MCF 10A (cell line): ENCODE measurements around the gene CIDEB. TPM values are rescaled to one million over a fixed set of nuclear protein-coding genes. Genes with fewer than 3 reads are reported as not detected.

ENCODE experiments used
- BruUV-seq: library from RNA; stranded (reverse); fragments of 400-500 nt; replicated peaks from 2 replicates; lab custom pipeline; 2021; lab: Mats Ljungman, UMichigan
- CTCF ChIA-PET: fragments of 300-600 bp; sonication (Branson Sonifier 250); formaldehyde crosslinking; extraction: SDS; loops from one replicate; lab custom pipeline; 2021; ENCODE audit warnings: antibody characterized with exemption, inconsistent platforms; lab: Yijun Ruan, JAX
- POLR2A ChIA-PET: fragments of 300-600, 350-650 bp; sonication (Branson Sonifier 250); formaldehyde crosslinking; extraction: SDS; loops from one replicate; lab custom pipeline; 2020; ENCODE audit warnings: antibody characterized with exemption, inconsistent platforms; lab: Yijun Ruan, JAX
- DNase-seq: peaks from one replicate; pipeline ENCODE4 v3.0.0-alpha.2; 2018; ENCODE audit not compliant: unreplicated experiment
- H3K27ac Mint-ChIP-seq: one replicate; pipeline ENCODE4 v1.8.0; 2022; ENCODE audit warnings: mild to moderate bottlenecking, low read depth, mixed read lengths; ENCODE audit not compliant: unreplicated experiment
- H3K27me3 Mint-ChIP-seq: one replicate; pipeline ENCODE4 v1.8.0; 2022; ENCODE audit warnings: mixed read lengths; ENCODE audit not compliant: insufficient read depth, unreplicated experiment
- H3K36me3 Mint-ChIP-seq: one replicate; pipeline ENCODE4 v1.8.0; 2022; ENCODE audit warnings: mild to moderate bottlenecking, moderate library complexity, mixed read lengths; ENCODE audit not compliant: insufficient read depth, unreplicated experiment
- H3K4me1 Mint-ChIP-seq: one replicate; pipeline ENCODE4 v1.8.0; 2022; ENCODE audit warnings: mixed read lengths; ENCODE audit not compliant: insufficient read depth, unreplicated experiment
- H3K4me3 Mint-ChIP-seq: one replicate; pipeline ENCODE4 v1.8.0; 2022; ENCODE audit warnings: mild to moderate bottlenecking, moderate library complexity, mixed read lengths; ENCODE audit not compliant: unreplicated experiment
- H3K9me3 Mint-ChIP-seq: one replicate; pipeline ENCODE4 v1.8.0; 2022; ENCODE audit warnings: mixed read lengths; ENCODE audit not compliant: unreplicated experiment
- CTCF ChIP-seq: fragments of 200-600 bp; IDR thresholded peaks from one replicate; pipeline ENCODE4 v1.8.0; 2022; ENCODE audit warnings: antibody characterized with exemption, mild to moderate bottlenecking; ENCODE audit not compliant: unreplicated experiment
- intact Hi-C: fragments of 100-400 bp; cut with micrococcal nuclease; formaldehyde crosslinking; loops from 2 replicates; pipeline ENCODE4 v1.14.1; 2022
- total RNA-seq: library from RNA; stranded (reverse); gene quantifications from 2 replicates; pipeline ENCODE4 v1.2.3, GENCODE V29; 2022

CIDEB gene
- total RNA-seq, 1 experiment from 2014 or later: 1.3 TPM

DNA sequence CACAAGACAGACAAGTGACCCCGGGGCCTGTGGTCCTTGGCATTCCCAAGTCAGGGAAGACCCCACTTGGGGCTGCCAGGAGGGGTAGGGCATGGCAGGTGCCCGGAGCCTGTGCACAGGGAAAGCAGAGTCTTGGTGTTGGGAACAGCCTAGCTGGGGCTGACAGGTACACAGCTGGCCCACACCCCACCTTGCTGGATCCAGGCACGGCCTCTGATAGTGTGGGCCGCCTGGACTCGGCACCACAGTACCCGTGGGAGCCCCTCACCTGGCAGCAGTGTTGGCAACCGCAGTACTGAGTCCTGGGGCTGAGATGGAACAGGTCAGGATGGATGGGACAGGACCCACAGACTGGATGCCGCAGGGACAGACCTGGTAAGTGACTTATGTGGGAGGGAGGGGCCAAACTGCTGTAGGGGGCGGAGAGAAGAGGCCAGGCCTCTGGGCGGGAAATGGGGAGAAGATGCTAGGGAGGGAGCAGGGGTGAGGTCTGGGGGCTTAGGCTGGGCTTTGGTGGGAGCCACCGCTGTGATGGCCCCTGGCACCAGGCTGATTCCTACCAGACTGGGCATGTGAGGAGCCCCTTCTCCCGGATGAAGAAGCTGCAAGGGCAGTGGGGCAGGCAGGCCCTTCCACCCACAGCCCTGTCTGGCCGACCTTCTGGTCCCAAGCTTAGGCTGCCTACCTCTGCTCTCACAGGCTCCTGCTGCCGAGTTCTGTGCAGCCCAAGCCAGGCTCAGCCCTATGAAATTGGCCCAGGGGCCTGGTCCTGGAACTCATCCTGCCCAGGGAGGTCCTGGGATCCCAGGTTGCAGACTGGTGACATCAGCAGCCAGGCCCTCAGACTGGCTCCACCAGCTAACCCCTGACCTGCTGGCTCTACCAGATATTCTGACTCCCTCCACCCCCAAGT, 44.7 kb downstream of the CIDEB start, which contains the start of gene TGM1:
Gene TGM1, minus strand, starts transcription at position 357 of the 913 bp plus-strand sequence. CDS start 825 bp downstream, outside the sequence.
- peak within 1 kb of the TSS; percentile 83 for H3K27ac Mint-ChIP-seq

DNA sequence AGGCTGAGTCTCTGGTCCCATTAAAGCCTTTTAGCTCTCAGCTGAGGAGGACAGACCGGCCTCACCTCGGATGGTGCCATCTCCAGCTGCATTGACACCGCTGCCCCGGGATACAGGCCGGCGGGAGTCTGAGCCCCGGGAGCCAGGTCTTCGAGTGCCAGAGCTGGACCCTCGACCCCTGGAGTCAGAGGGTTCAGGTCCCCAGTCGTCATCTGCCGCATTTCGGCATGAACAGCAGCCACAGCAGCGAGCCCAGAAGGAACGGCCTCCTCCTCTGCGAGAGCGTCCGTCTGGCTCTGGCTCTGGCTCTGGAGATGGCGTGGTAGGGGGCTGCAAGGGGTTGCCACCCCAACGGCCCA, 45.8 kb downstream of the CIDEB start:
- Mint-ChIP-seq H3K4me3 (no peak overlapping the region), H3K9me3 (no peaks in the 10 kb centered on the region), H3K4me1 (peaks cover 58% of the 10 kb centered on the region), H3K27me3 (no peaks in the 10 kb centered on the region), H3K36me3 (peaks cover 24% of the 10 kb centered on the region), H3K27ac (no peak overlapping the region)
- TF ChIP-seq CTCF: no peak
- intact Hi-C loops: no loop called here
- DNase-seq: no peak
- no TSS peak for BruUV-seq
- ChIA-PET CTCF (interaction anchor here (0.6 to 32.3 kb wide), 6 partner anchors 9 to 48 kb away, joined by 3 to 457 read pairs (median 6); partner anchors contain the start of genes DHRS1, GMPR2, LTB4R2 and NOP9), POLR2A (interaction anchor here (1.2 to 7.2 kb wide), 4 partner anchors 8 to 36 kb away, joined by 4 to 62 read pairs (median 14); partner anchors contain the start of genes DHRS1, NOP9 and RABGGTA)

More for the DNA sequence above, 44.7 kb downstream of the CIDEB start, which contains the start of gene TGM1:
- Mint-ChIP-seq H3K27me3 (no peaks in the 10 kb centered on the region), H3K4me1 (peaks cover 59% of the 10 kb centered on the region), H3K9me3 (no peaks in the 10 kb centered on the region), H3K36me3 (peaks cover 25% of the 10 kb centered on the region), H3K4me3 (peak within 1 kb of the TSS; percentile 28)
- no peak for TF ChIP-seq CTCF
- intact Hi-C loops: no loop called here
- ChIA-PET CTCF (interaction anchor here (0.6 to 32.3 kb wide), 8 partner anchors 7 to 174 kb away, joined by 3 to 457 read pairs (median 4); partner anchors contain the start of genes DHRS1, LTB4R2, NOP9 and TINF2), POLR2A (interaction anchor here (0.7 to 7.2 kb wide), 12 partner anchors 8 to 68 kb away, joined by 3 to 62 read pairs (median 10); partner anchors contain the start of genes DHRS1, NOP9, RABGGTA and TINF2)
- DNase-seq: no peak
- BruUV-seq: no TSS peak

DNA sequence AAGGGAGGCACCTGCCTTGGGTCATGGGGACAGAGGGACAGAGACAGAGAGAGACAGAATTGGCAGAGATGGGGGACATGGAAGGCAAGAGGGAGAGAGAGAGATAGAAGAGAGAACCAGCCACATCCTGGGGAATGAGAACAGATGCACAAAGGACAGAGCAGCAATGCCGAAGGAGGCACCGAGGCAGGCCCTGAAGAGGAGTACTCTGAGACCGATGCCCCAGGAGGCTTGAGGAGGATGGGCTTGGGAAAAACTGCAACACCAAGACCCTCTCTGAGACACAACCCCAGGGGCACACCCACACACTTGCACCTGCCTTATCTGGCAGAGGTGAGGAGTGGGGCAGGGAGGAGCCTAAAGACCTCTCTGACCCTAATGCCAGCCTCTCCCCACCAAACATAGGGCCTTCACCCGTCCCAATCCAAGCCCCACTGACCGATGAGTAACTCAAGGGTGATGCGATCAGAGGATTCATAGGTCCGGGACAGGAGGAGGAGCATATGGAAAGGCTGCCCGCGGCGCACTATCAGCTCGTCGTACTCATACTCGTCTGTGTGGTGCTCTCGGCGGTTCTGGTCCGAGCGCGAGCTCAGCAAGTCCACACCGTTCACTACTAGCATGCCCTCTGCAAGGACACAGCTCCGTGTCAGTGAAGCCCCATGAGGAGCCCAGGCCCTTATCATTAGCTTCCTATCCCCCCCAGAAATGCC, 46.4 kb downstream of the CIDEB start:
- DNase-seq: no peak
- H3K27ac Mint-ChIP-seq: peak overlapping the region; percentile 79
- H3K9me3 Mint-ChIP-seq: no peaks in the 10 kb centered on the region
- BruUV-seq: no TSS peak
- intact Hi-C loops: no loop called here
- H3K4me1 Mint-ChIP-seq: peaks cover 55% of the 10 kb centered on the region
- H3K27me3 Mint-ChIP-seq: no peaks in the 10 kb centered on the region
- no peak for TF ChIP-seq CTCF
- ChIA-PET CTCF (interaction anchor here (0.6 to 32.3 kb wide), 6 partner anchors 9 to 48 kb away, joined by 3 to 457 read pairs (median 6); partner anchors contain the start of genes DHRS1, GMPR2, LTB4R2 and NOP9), POLR2A (interaction anchor here (0.9 to 7.2 kb wide), 4 partner anchors 10 to 37 kb away, joined by 5 to 62 read pairs (median 14); partner anchors contain the start of genes DHRS1, NOP9, RABGGTA and TINF2)
- H3K4me3 Mint-ChIP-seq: no peak overlapping the region
- peaks cover 23% of the 10 kb centered on the region for H3K36me3 Mint-ChIP-seq
